Measurements from ENCODE around the gene ARPC1A.
"Not testable (repeated sequence)": the region's sequence is repeated elsewhere in the genome, so short reads cannot be mapped to it uniquely, and the experiment has no call there.

- not testable (repeated sequence) for TF ChIP-seq EZH2phosphoT487 (IDR thresholded peaks at IDR 0.05; ENCODE audit: borderline replicate concordance); CTCF (conservative IDR thresholded peaks at IDR 0.05; ENCODE audit: low read length)
Observed at GRCh38 chr7:99330314-99330961, 4.7 kb downstream of the ARPC1A start.
